DMS 273 treated with DMSO at 0.1 percent for 48 hours (cell line): ENCODE measurements around the gene FAM216B.
"Not testable (repeated sequence)": the region's sequence is repeated elsewhere in the genome, so short reads cannot be mapped to it uniquely, and the experiment has no call there.

Source experiments
- DNase-seq: peaks from one replicate; lab custom pipeline; 2025; lab: John Stamatoyannopoulos, UW

FAM216B gene

DNA sequence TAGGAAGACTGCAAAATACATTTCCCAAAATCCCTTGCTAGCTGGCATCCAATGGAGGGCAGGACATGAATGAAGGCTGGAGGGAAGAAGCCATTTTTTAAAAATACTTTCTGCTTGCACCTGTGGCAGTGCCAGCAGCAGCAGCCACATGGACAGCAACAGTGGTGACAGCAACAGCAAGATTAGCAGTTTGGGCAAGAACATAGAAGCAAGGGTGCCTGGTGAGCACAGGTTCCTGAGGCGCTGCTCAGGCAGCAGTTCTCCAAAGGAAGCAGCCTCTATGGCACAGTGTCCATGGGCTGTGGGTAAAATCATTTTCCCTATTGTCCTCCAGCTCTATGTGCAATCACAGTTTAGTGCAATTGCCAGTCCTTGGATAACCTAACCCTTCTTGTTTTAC lies 1.3 kb upstream of the FAM216B start:
- no peak for DNase-seq

DNA sequence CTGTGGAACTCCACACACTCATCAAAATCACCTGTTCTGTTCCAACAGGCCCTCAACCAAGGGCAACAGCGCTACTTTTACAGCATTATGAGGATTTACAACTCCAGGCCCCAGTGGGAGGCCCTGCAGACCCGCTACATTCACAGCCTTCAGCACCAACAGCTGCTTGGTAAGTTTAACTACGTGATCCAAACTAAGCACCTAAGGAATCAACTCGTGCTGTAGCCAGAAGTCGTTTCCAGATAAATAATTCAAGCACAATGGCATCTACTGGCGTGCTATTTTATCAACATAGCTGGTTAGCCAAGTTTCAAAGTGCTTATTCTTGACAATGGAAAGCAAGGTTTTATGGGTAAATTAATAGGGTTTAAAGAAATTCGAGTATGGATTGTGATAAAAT lies 5.3 kb downstream of the FAM216B start:
- no peak for DNase-seq

DNA sequence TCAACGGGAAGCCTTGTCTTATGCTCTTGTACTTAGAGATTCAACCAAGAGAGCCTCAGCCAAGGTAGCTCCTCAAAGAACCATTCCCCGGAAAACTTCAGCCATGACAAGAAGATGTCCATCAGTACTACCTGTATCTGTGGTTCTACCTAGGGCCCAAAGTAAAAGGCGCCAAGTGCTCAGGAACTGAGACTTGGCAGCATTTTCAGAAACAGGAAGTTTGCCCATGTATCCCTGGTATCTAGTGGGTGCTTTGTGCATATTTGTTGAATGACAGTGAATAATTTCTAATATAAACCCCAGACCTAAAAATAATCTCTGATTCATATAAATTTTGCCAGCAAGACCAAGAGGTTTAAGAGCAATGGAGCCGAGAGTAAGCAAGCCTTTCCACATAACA lies 7.2 kb downstream of the FAM216B start:
- DNase-seq = no peak

DNA sequence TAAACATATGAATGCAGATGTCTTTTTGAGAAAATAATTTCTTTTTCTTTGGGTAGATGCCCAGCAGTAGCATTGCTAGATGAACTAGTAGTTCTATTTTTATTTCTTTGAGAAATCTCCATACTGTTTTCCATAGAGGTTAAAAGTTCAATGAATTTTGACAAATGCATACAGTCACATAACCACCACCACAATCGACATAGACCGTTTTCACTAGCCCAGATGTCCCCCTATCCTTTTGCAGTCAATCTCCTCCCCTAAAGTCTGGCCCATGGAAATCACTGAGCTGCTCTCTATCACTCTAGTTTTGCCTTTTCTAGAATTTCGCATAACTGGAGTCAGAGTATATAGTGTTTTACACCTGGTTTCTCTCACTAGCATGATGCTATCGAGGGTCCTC lies 10.8 kb downstream of the FAM216B start:
- DNase-seq = no peak

DNA sequence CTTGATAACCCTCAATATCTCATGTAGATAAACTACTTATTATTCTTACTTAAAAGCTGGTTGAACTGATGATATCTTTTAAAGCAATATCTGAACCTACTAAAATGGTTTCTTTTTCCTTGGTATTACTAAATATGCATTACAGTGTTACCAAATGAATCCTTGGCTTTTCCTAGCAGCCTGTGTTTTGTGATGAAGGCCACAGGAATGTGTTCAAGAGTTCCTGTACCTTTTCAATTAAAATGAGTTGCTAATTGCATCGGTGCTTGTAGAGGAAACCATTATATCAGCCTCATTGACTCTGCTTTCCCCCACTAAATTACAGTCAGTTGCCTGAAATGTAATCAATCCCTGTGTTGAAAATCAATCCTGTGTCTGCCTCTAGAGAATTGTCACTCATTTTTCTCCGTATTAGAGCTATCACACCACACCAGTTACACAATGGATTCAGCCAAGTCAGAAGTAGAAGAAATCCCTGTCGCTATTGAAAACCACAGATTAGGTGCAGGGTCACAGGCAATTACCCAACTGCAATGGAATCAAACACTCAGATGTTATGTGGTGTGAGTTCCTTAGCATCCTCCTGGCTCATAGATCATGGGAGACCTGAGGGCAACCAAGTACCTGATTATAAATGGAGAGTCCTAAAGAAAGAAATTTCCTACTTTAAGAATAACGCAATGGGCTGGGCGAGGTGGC lies 13.3 kb downstream of the FAM216B start:
- DNase-seq = no peak

DNA sequence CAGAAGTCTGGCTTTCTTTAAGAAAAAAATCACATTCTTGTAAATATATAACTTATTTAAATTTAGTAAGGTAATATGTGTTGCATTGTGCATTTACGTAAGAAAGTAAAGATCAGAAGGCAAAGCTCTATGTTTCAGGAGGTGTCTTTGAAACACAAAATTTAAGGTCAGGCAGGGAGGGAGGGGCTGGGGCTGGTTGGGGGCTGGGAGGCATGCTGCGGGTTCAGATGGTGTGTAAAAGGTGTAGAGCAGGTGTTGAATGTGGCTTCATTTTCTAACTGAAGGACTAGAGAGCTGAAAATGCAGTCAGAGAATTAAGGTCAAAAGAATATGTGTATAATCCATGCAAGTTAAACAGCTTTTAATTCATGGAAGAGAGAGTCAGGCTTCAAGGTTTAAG lies 14.3 kb downstream of the FAM216B start:
- DNase-seq = no peak

DNA sequence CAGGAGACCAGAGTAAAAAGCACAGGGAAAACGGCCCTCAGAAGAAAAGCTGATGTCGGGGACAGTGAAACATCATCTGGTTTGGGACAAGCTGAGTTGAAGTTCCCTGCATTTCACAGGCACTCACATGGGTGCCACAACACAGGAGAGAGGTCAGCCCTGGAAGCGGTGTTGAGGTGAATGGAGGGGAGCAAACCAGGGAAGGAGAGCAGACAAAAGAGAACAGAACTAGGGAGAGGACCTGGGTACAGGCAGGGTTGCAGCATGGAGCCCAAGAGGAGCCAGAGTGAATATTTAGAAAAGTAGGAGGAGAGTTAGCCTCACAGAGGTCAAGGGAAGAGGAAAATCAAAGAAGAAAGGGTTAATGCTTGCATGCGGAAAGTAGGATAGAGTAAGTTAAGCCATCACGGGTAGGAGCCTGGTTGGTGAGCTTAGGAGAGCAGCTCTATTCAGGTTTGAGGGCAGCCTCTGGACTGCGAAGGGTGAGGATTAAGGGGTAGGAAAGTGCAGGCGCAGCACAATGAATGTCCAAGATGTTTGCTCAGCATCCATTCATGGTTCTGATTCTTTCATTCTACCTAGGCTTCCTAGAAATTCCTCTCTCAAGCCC lies 15.5 kb downstream of the FAM216B start:
- DNase-seq = no peak

DNA sequence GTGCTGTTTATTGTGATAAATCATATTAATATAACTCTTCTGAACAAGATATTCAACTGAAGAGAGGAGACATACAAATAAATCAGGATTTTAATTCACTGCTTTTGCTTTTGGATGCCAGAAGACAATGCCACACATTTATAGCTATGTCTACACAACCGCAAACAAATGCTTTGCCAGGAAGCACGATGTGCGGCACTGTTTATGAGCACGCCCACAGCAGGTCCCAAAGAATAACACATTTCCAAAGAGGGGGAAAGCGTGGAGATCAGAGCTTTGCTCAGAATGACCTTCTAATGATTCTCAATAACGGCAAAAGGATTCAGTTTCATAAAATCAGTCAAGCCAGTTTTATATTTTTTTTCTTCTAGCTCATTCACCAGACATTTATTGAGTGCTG lies 16.7 kb downstream of the FAM216B start:
- no peak for DNase-seq

DNA sequence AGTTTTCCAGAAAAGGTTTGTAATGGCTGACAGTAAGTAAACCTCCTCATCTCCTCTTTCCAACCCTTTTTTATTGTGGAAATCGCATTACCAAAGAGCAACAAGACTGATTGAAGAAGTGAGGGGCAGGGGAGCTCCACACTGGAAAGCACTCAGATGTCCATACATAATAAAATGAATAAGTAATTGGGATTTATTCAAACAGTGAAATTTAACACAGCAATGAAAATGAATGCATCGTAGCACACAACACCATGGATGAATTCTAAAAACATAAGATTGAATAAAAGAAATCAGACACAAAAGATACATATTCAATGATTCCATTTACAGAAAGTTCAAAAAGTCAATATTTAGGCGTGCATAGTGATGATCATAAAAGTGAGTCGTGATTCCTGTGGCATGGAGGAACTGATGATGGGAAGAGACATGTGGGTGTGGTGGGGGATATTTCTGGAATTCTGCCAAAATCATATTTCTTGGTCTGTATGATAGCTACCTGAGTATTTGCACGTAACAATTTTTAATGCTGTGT lies 18.8 kb downstream of the FAM216B start:
- no peak for DNase-seq

DNA sequence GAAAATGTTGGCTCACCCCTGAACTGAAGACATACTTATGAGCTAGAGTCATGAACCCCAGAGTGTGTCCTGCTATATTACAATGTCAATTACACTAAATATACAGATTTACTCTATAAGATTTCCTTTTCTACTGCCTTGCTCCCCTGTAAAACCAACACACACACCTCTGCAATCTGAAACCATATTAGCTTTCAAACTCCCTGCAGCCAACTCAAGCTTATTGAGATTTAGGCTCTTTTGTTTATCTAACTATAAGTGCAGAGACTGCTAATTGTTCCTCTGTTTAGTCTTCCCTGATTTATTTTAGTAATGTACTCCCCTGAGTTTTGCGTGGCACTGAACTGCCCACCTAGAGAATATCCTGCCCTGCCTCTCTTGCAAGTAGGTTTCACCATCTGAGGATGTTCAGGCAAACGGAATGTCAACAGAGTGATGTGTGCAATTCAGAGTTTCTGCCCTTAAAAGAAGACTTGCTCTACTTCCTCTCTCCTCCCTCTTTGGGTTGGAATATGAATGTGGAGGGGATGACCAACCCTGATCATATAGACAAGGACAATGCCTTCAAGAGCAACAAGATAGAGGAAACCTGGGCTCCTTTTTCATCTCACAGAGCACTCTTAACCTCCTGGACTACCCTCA lies 22.3 kb downstream of the FAM216B start:
- DNase-seq = no peak

DNA sequence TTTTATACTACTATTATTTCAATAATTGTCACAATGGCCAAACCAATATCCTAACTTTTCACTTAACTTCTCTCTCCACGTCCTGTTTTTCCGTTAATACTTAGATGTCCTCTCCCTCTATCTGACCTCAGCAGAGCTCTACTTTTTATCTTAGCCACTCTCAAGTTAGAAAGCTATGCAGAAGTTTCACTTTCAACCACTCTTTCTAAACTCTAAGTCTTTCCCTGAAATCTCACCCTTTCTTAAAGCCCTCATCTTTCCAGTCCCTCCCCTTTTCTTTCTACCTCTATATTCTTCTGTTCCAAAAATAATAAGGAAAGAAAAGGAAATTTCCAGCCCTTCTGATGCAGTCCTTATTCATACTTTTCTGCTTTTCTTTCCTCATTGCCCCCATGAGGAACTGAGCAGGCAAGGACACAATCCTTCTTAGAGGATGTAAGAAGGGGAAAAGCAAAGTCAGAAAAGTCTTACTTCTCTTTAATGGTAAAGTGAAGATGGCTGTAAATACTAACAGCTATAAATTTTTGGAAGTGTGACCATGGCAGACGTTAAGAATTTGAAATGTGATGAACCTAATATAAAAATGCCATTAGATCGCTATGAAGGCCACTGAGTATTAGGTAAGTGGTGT lies 23.0 kb downstream of the FAM216B start:
- no peak for DNase-seq

DNA sequence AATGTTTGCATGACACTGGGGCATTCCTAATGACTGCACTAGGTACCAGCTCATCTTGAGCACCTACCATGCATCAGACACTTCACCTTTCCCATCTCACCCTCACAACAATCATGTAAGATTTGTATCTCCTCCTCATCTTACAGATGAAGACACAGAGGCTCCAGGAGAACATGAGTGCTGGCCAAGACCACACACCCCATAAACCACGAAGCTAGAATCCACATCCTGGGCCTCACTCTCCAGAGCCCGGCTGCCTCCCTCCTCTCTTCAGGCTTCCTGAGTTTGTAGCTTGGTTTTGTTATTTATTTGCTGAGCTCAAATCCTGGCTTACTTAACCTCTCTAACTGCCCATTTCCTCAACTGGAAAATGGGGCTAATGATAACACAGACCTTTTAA lies 25.9 kb downstream of the FAM216B start:
- DNase-seq = no peak

DNA sequence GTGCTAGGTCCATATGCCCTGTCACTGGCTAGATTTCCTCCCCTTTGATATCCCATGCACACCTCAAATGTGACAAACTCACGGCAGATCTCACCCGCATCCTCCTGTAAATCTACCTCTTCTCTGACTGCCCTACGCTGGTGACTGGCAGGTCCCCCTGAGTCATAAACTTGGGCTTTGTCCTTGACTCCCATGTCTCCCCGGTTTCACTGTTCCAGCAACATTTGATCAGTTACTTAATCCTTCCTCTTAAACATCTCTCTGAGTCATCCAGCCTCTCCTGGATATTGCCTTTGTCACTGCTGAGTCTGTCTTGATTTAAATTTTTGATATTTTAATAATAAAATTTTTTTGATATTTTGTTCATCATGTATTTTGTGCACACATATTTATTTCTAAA lies 26.5 kb downstream of the FAM216B start:
- no peak for DNase-seq

DNA sequence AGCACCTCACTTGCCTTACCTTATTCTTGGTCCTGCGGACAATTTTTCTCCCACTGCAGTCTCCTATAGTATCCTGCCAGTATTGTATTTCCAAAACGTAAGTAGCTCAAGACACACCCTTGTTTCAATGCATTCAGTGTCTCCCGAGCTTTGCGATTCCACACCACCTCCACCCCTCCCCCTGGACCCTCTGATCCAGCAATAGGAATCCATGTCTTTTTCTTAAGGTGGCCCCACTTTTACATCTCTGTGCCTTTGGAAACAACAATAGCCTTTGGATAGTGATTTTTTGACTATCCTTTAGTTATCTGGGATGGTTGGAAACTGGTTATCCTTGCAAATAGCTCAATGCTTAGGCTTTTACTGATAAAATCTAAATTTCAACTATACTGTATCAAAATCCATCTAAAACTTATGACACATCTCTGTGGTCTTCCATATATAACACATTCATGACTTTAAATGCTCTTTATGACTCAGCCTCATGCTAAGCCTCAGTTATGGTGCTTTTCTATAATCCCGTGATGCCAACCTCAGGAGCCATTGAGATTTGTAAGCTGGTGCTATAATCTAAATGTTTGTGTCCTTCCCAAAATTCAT lies 27.1 kb downstream of the FAM216B start:
- DNase-seq = no peak

DNA sequence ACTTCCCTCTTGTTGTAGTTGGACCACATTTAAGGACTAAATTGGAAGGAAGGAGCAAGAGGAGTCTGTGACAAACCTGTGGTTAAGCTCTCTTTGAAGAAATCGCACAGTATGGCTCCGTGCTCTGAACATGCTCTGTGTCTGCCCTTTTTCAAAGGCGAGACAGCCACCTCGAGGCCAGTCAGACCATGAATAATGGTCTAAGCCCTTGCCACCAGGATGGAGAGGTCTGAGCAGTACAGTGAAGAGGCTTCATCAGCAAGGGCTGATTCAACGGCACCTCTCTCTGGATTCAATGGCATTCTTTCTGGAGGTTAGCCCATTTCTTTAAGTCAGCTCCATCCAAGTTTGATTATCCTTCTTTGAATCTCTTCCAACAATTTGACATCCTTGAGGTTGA lies 30.9 kb downstream of the FAM216B start:
- DNase-seq = no peak

DNA sequence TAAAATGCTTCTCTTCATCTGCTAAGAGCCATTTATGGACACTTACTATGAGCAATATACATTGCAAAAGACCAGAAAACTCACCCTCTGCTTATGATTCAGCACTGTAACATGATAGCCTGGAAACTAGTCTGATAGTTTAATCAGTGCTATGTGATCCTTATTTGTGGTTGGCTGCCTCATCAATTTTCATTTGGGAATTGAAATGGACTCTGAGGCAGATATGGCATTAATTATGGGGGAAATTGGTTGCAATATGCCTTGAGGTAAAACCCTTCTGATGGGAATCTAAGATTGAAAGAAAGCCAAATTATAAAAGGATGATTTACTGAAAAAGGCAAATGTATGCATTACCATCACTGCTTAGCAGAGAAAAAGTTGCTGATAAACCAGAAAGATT lies 33.5 kb downstream of the FAM216B start:
- DNase-seq = peak; percentile 21

DNA sequence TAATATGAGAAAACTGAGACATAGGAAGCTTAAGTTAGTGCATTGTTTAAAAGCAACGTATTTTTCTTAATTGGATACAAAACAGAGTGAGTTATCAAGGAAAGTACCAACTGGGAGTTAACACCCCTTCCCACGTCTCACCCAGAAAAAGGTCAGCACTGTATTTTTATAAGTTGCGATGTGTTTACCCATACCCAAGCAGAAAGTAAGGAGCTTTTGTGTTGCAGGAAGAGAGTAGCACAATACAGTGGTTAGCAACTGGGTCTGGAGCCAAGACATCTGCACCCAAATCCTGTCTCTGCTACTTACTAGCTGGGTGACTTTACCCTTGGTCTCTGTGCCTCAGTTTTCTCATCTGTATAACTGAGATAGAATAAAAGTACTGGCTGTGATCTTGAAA lies 34.3 kb downstream of the FAM216B start:
- DNase-seq = no peak

DNA sequence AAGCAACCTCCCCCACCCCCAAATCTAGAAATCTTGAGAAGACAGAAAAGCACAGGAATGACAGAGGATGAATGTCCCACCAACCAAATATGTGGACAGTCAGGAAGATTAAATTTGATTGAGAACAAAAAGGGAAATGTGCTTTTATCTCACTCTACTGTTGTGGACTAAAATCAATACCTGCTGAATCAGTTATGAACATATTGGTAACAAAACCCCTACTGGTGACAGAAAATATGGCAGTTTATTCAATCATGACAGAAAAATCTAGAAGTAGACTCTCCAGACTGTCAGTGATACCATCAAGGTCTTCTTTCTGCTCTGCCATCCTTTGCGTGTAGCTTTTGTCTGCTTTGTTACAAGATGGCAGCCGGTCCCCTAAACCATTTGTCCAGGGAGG lies 35.2 kb downstream of the FAM216B start:
- DNase-seq = no peak

DNA sequence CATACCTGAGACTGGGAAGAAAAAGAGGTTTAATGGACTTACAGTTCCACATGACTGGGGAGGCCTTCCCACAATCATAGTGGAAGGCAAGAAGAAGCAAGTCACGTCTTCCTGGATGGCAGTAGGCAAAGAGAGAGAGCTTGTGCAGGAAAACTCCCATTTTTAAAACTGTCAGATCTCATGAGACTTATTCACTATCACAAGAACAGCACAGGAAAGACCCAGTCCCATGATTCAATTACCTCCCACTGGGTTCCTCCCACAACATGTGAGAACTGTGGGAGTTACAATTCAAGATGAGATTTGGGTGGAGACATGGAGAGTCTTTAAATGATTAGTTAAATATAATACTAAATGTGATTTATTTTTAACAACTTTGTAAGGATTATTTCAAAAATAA lies 38.3 kb downstream of the FAM216B start:
- not testable (repeated sequence) for DNase-seq

DNA sequence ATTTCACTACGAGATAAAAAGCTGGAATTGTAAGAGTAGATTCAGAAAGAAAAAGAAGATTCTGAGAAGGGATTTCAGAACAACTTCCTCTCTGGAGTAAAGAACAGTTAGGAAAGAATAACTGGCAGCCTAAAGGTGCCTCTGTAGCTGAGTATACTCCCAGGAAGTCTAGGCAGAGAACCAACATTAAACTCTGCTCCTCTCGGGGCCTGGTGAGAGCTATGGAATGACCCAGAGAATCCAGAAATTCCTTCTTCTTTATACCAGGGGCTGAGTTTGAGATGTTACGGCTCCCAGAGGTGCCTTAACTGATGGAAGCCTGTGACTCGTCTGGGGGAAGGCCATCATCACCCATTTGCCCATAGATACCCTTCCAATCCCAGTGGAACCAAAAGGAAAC lies 39.1 kb downstream of the FAM216B start:
- no peak for DNase-seq

DNA sequence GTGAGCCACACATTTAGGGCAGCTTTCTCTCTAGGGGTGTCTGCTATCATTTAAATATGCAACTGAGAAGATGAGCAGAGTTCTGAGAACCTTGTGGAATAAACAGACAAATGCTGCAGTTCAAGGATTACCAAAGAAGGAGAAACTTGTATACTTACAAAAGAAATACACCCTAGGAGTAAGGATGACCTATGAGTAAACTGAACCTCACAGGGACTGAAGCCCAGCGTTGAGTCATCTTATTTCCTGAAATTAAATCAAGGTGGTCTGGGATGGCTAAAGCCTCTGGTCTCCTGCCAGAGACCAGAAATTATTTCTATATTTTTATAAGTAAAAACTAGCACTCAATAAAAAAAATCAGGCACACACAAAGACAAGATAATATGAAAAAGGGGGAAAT lies 40.1 kb downstream of the FAM216B start:
- no peak for DNase-seq

DNA sequence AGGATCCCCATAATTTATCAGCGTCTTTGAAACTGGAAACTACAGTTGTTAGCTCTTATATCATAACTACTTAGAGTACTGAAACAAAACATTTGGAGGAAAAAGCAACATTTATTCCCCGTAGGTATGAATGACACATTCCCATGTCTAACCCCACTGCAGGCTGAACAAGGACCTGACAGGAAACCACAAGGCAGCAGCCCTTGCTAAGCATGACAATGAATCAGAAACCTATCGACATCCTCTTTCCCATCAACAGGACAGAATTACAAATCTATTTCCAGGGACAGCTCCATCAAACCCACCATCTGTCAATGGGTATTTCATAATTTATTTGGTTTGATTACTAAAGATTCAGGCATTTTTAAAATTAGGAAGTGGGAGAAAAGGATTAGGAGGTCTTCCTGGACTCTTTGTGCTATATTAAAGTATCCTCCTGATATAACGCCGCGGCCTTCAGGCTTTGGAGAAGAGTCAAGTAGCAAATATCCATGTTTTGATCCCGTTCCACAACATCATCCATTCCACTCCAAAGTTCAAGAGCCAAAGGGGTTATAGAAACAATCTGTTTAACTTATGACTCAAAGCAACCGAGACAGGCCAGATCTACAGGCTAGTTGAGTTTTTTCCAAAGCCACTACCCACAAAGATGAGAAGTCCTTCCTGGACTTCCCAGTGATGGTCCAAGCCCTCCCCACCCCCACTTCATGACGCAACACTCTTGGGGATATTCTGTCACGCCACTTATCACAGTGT lies 51.1 kb downstream of the FAM216B start:
- no peak for DNase-seq
